ENCODE data around the gene IFT88.

The IFT88 gene

GRCh38 chr13:20566898-20567874, at the start of gene IFT88:
Gene IFT88, plus strand, starts transcription at chr13:20567157. Its CDS starts 7,229 bp downstream, at chr13:20574386.
- peak; percentile 97 for DNase-seq

- DNase-seq: no peak
These were observed 48.3 kb upstream of the IFT88 start for GRCh38 chr13:20518660-20519100.

GRCh38 chr13:20519875-20520274, 47.1 kb upstream of the IFT88 start:
- no peak for DNase-seq

GRCh38 chr13:20521364-20522115, 45.4 kb upstream of the IFT88 start:
- DNase-seq: no peak

GRCh38 chr13:20525144-20525600, 41.8 kb upstream of the IFT88 start:
- DNase-seq: peak; percentile 78

- DNase-seq: peak; percentile 94
These were observed 41.1 kb upstream of the IFT88 start, which contains the start of gene CRYL1 for GRCh38 chr13:20525601-20526544. Gene CRYL1, minus strand, starts transcription at chr13:20525857. Its CDS starts 63 bp downstream, at chr13:20525794.

- DNase-seq: peak; percentile 63
These were observed 40.3 kb upstream of the IFT88 start for GRCh38 chr13:20526664-20527063.

- DNase-seq: no peak
These were observed 38.5 kb upstream of the IFT88 start for GRCh38 chr13:20528452-20528851.

GRCh38 chr13:20534038-20534608, 32.8 kb upstream of the IFT88 start:
- DNase-seq: no peak

- no peak for DNase-seq
These were observed 30.0 kb upstream of the IFT88 start for GRCh38 chr13:20536992-20537391.

GRCh38 chr13:20544201-20544923, 22.6 kb upstream of the IFT88 start:
- no peak for DNase-seq

- peak; percentile 16 for DNase-seq
These were observed 20.4 kb upstream of the IFT88 start for GRCh38 chr13:20546556-20546955.

- DNase-seq: peak; percentile 96
These were observed 19.5 kb upstream of the IFT88 start for GRCh38 chr13:20547479-20547908.

GRCh38 chr13:20550799-20551198, 16.2 kb upstream of the IFT88 start:
- DNase-seq: no peak

GRCh38 chr13:20553311-20553710, 13.6 kb upstream of the IFT88 start:
- no peak for DNase-seq

- no peak for DNase-seq
These were observed 8.0 kb upstream of the IFT88 start for GRCh38 chr13:20558982-20559381.

GRCh38 chr13:20559659-20560356, 7.1 kb upstream of the IFT88 start:
- DNase-seq: no peak

GRCh38 chr13:20561741-20562140, 5.2 kb upstream of the IFT88 start:
- no peak for DNase-seq

GRCh38 chr13:20565115-20565736, 1.7 kb upstream of the IFT88 start:
- peak; percentile 45 for DNase-seq

- DNase-seq: peak; percentile 95
These were observed 474 bp upstream of the IFT88 start for GRCh38 chr13:20566468-20566897.
